GM12873 (cell line): ENCODE measurements around the gene AP1S1.

Source experiments
- CTCF ChIP-seq: IDR thresholded peaks from 2 replicates; pipeline ENCODE4 v1.5.1; 2012; ENCODE audit warnings: low read depth, mild to moderate bottlenecking, moderate library complexity, low read length, control low read depth; ENCODE audit not compliant: insufficient read depth; ENCODE audit errors: missing control alignments

Gene AP1S1

GRCh38 chr7:101164071-101164840 is 10.0 kb downstream of the AP1S1 start:
- no peak for TF ChIP-seq CTCF

GRCh38 chr7:101165075-101165957 is 11.0 kb downstream of the AP1S1 start, which contains the start of gene VGF:
Gene VGF, minus strand, starts transcription at chr7:101165569. Its CDS starts 726 bp downstream, at chr7:101164843.
- no peak for TF ChIP-seq CTCF

- TF ChIP-seq CTCF = no peak
Measured at GRCh38 chr7:101165958-101166647, 11.8 kb downstream of the AP1S1 start.

- no peak for TF ChIP-seq CTCF
Measured at GRCh38 chr7:101166648-101166908, 12.3 kb downstream of the AP1S1 start.

- TF ChIP-seq CTCF = no peak
Measured at GRCh38 chr7:101166909-101167644, 12.8 kb downstream of the AP1S1 start.

- no peak for TF ChIP-seq CTCF
Measured at GRCh38 chr7:101167645-101168411, 13.6 kb downstream of the AP1S1 start.
